Body of pancreas (tissue), 4 donors: ENCODE measurements around the gene GREB1.

Experiments
- CTCF ChIP-seq, 7 experiments: fragments of 450-650 bp in 4 of 7; fragments of 200-600 bp in 3 of 7; sonication (generic) in 3 of 7; IDR thresholded peaks; one replicate each; pipeline ENCODE4 v1.5.1; 2016 to 2019; ENCODE audit warnings: antibody characterized with exemption in 7 of 7
- POLR2A ChIP-seq, 3 donors: fragments of 450-650 bp; IDR thresholded peaks; one replicate each; pipeline ENCODE4 v1.6.1; 2016; ENCODE audit warnings: antibody characterized with exemption in 3 of 3, mild to moderate bottlenecking in 2 of 3

- TF ChIP-seq CTCF (IDR thresholded peaks at IDR 0.05) (no peak), POLR2A (IDR thresholded peaks at IDR 0.05) (no peak)
Observed at GRCh38 chr2:11492720-11493119, 41.1 kb upstream of the GREB1 start.
